GM12873 (cell line): ENCODE results near the gene MRPS35.

Experiments used
- TF ChIP-seq, protein P1 (sequence below): IDR thresholded peaks from 2 replicates; pipeline ENCODE4 v1.5.1; 2012; ENCODE audit warnings: low read depth, mild to moderate bottlenecking, moderate library complexity, low read length, control low read depth; ENCODE audit not compliant: insufficient read depth; ENCODE audit errors: missing control alignments

Gene MRPS35

GRCh38 chr12:27710592-27711316 is at the start of gene MRPS35:
Gene MRPS35 (plus strand): TSS chr12:27710832. CDS start chr12:27710844, 12 bp downstream.
- TF ChIP-seq, protein P1, sequence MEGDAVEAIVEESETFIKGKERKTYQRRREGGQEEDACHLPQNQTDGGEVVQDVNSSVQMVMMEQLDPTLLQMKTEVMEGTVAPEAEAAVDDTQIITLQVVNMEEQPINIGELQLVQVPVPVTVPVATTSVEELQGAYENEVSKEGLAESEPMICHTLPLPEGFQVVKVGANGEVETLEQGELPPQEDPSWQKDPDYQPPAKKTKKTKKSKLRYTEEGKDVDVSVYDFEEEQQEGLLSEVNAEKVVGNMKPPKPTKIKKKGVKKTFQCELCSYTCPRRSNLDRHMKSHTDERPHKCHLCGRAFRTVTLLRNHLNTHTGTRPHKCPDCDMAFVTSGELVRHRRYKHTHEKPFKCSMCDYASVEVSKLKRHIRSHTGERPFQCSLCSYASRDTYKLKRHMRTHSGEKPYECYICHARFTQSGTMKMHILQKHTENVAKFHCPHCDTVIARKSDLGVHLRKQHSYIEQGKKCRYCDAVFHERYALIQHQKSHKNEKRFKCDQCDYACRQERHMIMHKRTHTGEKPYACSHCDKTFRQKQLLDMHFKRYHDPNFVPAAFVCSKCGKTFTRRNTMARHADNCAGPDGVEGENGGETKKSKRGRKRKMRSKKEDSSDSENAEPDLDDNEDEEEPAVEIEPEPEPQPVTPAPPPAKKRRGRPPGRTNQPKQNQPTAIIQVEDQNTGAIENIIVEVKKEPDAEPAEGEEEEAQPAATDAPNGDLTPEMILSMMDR, result no peak

- TF ChIP-seq, protein P1, result no peak
Observed at GRCh38 chr12:27665704-27666103, 44.9 kb upstream of the MRPS35 start.

GRCh38 chr12:27666510-27666909 is 44.1 kb upstream of the MRPS35 start:
- TF ChIP-seq, protein P1, result no peak

DNA sequence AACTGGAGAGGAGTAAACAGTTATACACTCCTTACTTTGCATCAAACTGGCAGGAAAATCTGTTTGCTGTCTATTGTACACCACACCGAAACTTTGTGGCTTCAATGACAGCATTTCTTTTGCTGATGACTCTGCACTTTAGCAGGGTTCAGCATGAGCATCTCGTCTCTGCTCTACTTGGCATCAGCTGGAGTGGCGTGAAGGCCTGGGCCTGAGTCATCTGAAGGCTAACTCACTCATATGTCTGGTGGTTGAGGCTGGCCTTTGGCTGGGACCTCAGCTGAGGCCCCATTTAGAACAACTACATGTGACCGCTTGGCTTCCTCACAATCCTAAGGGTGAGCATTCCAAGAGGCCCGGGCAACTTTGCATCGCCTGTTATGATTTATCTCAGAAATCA is 43.1 kb upstream of the MRPS35 start:
- TF ChIP-seq, protein P1, result no peak

GRCh38 chr12:27672051-27672450 is 38.6 kb upstream of the MRPS35 start:
- TF ChIP-seq, protein P1, result no peak

DNA sequence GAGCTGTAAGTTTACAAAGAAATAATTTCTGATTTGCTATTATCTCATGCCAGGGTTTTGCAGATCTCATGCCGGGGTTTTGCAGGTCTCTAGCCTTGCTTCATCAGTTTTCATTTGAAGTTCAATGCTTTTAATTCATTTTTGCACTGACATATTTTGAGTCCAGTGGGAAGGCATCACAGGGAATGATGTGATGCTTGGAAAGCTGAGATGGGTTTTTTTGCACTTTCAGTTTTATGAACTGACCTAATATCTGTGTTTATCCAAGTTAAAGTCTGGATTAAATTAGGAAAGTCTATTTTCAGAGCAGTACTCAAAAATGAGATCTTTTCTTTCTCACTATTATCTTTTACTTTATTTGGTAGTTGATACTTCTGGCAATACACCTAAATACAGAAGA is 38.0 kb upstream of the MRPS35 start:
- TF ChIP-seq, protein P1, result no peak

DNA sequence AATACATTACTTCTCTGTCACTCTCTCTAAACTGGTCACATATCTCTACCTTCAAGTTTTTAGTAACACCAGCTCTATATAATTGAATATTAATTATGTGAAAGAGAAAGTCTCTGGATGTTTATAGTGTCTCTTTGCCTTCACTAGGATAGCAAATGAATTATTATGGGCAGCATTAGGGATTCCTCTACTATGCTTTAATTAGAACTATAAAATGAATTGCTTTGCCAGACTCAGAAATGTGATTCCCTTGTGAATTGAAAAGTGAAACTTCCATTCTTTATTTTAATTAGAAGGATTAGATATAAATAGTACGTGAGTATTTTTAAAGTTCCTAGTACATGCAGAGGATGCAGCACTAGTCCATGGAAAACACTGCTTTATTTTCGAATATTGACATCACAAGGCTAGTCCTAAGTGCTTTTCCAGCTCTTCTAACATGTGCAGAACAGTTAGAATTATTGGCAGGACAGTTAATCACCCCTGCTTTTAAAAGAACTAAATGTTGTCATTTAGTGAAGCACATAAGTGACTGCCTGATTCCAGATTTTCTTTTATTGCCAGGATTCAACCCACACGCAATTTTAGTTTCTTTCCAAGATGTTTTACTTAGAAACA is 37.4 kb upstream of the MRPS35 start:
- TF ChIP-seq, protein P1, result no peak
